Fibroblast of lung (primary cell): ENCODE results near the gene TIGD1.

Source experiments
- EZH2 ChIP-seq: IDR thresholded peaks from 2 replicates; pipeline ENCODE4 v1.5.1; 2012; ENCODE audit warnings: low read length, control low read depth, mild to moderate bottlenecking; ENCODE audit errors: missing control alignments
- TF ChIP-seq, protein P1 (sequence below), 2 donors: IDR thresholded peaks in 1 of 2; conservative IDR thresholded peaks in 1 of 2; 1 replicate in 1 of 2; 2 replicates in 1 of 2; pipeline ENCODE4 v1.5.1; 2011 to 2012; ENCODE audit warnings: low read length in 2 of 2, control low read depth in 1 of 2, inconsistent platforms in 1 of 2, low read depth in 1 of 2, mild to moderate bottlenecking in 1 of 2

DNA sequence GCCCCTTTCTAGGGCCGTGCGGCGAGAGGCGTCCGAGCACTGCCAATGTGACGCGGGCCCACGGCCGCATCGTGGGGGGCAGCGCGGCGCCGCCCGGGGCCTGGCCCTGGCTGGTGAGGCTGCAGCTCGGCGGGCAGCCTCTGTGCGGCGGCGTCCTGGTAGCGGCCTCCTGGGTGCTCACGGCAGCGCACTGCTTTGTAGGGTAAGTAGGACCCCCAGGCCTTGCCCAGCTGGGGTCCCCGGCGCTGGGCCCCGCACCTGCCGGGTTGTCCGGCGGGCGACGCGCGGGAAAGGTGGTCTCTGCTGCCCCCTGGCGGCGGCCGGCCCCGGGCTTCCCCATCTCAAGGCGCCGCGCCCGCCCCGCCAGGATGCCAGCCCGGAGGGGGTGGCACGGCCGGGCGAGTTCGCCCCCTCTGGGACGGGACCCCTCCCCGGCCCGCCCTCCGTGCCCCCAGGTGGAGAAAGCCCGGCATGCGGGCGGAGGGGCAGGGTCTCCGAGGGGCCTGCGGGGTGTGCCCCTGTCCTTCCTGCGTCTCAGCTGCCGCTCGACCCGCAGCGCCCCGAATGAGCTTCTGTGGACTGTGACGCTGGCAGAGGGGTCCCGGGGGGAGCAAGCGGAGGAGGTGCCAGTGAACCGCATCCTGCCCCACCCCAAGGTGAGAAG, 28.3 kb downstream of the TIGD1 start:
- TF ChIP-seq, protein P1, sequence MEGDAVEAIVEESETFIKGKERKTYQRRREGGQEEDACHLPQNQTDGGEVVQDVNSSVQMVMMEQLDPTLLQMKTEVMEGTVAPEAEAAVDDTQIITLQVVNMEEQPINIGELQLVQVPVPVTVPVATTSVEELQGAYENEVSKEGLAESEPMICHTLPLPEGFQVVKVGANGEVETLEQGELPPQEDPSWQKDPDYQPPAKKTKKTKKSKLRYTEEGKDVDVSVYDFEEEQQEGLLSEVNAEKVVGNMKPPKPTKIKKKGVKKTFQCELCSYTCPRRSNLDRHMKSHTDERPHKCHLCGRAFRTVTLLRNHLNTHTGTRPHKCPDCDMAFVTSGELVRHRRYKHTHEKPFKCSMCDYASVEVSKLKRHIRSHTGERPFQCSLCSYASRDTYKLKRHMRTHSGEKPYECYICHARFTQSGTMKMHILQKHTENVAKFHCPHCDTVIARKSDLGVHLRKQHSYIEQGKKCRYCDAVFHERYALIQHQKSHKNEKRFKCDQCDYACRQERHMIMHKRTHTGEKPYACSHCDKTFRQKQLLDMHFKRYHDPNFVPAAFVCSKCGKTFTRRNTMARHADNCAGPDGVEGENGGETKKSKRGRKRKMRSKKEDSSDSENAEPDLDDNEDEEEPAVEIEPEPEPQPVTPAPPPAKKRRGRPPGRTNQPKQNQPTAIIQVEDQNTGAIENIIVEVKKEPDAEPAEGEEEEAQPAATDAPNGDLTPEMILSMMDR (conservative IDR thresholded peaks at IDR 0.05 in 1 of 2, IDR thresholded peaks at IDR 0.05 in 1 of 2; ENCODE audit: low read depth in 1 of 2, low read length in 2 of 2): peak; percentile 13 to 58
- TF ChIP-seq EZH2: no peak
